KG1 (cell line): ENCODE results near the gene REXO1.

Experiments used
- DNase-seq: peaks from one replicate; lab custom pipeline; 2025; lab: John Stamatoyannopoulos, UW

REXO1 gene

DNA sequence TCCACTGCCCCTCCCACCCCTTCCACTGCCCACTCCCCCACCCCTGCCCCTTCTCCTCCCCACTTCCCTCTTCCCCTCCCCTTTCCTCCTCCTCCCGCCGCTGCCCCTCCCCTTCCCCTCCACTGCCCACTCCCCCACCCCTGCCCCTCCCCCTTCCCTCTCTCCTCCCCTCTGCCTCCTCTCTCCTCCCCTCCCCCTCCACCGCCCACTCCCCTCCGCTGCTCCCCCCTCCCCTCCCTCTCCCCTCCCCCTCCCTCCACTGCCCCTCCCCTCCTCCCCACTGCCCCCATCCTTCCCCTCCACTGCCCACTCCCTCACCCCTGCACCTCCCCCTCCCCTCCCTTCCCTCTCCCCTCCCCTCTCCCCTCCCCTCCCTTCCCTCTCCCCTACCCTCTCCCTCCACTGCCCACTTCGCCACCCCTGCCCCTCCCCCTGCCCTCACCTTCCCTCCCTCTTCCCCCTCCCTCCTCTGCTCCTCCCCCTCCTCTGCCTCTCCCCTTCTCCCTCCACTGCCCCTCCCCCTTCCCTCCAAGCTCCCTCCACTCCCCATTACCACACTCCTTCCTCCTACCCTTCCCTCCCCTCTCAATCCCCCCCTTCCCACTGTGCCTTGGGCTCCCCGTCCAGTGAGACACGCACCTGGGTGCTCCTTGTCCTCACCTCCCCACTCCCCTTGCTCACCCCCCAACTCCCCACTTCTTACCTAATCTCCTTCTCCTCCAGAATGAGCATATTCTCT, 58.1 kb downstream of the REXO1 start:
- no peak for DNase-seq

DNA sequence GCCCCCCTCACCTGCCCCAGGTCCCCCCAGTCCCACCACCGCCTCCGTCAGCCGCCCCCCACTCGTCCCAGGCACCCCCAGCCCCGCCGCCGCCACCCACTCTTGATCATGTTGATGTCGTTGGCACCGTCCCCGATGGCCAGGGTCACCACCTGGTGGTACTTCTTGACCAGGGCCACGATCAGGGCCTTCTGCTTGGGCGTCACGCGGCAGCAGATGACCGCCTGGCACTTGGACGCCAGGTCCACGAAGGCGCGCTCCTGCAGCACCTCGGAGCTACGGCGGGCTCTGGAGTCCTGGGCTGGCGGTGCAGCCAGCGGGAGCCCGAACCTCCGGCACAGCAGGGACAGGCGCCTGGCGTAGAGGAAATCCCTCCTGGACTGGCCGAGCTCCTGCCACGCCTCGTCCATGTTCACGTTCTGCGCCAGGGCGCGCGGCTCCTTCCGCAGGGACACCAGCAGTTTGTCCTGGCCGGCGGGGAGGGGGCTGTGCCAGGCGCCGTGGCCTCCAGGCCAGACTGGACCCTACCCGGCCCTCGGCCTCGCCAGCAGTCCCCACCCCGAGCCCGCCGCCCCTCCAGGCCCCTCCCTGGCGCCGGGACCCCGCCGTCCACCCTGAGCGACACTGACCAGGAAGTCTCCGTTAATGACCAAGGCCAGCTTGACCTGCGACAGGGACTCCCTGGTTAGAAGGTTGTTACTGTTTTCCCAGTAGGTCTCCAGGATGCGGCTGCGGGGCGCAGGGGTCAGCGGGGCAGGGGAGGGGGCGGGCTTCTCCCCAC, 58.8 kb downstream of the REXO1 start:
- no peak for DNase-seq

DNA sequence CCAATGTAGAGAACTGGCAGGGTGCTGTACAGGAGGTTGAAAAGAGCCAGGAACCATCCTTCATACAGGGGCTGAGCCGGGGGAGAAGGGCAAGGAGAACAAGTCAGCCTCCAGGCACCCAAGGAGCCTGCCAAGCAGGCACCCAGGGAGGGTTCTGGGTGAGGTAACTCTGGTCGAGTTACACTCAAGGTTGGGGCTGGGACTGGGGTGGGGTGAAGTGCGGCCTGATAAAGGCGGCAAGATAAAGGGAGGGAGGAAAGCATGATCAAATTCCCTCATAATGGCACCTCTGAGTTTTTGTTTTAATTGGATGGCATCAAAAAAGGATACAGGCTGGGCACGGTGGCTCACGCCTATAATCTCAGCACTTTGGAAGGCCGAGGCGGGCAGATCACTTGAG, 61.2 kb downstream of the REXO1 start:
- no peak for DNase-seq

DNA sequence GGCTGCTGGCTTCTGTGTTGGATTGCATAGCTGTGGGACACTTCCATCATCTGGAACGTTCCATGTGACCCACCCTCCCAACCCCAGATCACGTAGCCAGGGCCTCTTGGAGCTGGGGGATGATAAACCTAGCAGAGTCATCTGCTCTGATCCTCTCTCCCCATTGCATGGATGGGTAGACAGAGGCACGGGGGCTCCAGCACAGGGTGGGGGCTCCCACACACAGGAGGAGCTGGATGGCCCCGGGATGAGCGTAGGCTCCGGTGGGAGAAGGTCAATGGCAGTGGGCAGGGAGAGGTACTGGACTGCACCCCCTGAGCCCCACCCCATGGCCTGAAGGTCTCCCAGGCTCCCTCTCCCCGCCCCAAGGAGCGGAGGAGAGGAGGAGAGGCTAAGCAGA, 61.6 kb downstream of the REXO1 start:
- DNase-seq = no peak

DNA sequence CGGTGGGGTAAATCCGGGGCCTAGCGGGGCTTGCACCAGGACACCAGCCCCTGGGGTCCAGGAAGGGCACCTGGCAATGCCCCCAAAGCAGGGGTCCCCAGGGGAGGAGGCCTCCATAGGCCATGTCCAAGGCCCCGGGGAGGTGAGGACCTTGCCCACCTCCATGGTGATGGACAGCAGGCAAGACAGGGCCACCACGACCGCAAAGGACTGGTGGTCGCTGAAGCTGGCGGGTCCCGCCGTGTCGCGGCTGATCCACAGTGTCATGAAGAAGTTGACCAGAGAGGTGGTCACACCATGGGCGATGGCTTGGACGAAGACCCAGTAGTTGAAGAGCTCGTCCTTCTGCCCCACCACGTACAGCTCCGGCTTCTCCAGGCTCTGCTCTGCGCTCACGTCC, 63.0 kb downstream of the REXO1 start:
- DNase-seq = no peak

DNA sequence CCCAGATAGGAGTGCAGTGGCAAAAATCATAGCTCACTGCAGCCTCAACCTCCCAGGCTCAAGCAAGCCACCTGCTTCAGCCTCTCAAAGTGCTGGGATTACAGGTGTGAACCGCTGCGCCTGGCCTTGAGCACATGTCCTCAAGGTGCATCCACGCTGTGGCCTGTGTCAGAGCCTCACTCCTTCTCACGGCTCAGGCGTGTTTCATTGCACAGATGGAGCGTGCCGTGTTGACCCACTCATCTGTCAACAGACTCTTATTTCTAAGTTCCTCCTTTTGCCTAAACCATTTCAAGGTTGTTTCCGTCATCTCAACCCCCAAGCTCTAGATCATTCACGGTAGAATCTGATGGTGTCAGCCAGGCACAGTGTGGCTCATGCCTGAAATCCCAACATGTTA, 64.4 kb downstream of the REXO1 start:
- DNase-seq = no peak

DNA sequence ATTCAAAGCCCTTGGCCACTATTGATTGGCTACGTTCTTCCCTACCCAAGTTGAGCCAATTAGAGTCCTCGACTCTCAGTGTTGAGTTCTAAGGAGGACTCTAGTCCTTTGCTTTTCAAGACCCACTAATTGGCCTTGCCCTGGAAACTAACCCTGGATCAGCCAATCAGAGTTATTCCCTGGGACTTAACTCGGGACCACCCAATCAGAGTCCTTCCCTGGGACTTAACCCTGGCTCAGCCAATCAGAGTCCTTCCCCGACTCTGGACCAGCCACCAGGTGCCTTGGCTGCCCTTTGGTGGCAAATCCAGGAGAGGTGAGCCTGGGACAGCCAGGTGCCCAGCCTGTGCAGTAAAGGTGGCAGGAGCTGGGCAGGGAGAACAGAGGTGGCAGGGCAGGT, 64.9 kb downstream of the REXO1 start:
- DNase-seq = no peak

DNA sequence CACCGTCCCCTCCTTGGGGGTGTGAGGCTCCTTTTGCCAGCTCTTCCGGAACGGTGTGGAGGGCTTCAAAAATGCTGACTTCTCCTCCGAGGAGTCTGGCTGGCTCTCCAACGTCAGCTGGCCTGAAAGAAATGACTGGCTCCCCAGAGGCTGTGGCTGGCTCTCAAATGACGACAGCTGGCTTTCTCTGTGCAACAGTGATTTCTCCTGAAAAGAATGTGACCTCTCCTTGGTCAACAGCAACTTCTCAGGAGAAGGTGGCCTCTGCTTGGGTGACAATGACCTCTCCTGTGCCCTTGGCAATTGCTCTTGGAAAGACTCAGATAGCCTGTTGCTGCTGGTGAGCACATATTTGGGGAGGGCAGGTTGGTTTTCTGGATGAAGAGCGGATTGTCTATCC, 65.8 kb downstream of the REXO1 start:
- no peak for DNase-seq

DNA sequence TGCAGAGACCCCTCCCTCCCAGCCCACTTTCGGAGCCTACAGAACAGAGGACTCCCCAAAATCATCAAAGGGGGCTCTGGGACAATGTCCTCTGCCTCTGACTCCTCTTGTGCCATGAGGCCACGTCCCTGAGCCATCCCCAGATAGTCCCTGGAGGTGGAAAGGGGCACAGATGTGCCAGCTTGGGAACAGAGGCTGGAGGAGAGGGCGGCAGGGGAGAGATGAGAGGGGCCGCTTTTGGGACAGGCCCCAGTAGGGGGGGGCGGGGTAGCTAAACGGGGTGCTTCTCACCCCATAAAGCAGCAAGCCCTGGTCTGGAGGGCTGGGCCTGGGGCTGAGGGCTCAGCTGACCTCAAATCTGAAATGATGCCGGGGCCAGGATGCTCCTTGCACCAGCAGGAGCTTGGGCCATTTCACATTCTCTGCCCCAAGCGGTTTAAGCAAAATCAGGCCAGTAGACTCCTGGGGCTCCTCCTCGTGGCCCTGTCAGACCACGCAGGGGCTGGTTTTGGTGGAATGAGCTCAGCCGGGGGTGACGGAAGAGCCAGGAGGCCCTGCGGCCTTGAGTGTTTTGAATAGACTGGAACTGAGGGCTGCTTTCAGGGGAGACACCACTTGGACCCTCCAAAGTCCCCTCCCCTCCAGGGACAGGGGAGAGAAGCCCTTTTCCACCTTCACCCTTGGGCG, 67.9 kb downstream of the REXO1 start:
- DNase-seq = no peak

DNA sequence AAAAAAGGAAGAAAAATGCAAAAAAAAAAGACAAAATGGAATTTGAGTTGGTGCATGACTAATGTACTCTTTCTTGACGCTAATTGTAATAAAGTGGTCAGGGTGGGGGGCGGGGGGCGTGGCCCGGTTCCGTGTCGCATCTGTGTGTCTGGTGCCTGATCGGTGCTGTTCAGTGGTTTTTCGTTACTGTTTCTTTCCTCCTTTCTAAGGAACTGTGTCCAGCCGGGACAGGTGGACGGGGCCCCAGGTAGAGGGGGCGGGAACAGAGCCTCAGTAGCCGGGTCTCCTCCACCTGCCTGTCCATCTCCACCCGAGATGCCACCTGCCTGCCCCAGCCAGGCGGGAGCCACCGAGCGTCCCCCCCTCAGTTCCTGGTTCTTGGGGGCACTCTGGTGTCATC, 68.7 kb downstream of the REXO1 start:
- no peak for DNase-seq

DNA sequence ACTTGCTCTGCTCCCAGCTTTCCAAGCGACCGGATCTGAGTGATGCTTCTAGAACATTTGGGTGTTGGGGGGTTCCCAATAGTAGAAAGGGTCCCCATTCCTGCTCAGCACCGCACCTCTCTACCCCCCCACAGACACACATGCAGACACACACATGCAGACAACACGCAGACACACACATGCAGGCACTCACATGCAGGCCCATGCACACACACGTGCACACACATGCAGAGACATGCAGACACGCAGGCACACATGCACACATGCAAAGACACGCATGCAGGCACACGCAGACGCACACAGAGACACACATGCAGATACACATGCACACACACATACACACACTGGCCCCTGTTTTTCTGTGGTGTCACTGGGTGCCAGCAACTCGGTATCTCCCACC, 71.1 kb downstream of the REXO1 start:
- no peak for DNase-seq

DNA sequence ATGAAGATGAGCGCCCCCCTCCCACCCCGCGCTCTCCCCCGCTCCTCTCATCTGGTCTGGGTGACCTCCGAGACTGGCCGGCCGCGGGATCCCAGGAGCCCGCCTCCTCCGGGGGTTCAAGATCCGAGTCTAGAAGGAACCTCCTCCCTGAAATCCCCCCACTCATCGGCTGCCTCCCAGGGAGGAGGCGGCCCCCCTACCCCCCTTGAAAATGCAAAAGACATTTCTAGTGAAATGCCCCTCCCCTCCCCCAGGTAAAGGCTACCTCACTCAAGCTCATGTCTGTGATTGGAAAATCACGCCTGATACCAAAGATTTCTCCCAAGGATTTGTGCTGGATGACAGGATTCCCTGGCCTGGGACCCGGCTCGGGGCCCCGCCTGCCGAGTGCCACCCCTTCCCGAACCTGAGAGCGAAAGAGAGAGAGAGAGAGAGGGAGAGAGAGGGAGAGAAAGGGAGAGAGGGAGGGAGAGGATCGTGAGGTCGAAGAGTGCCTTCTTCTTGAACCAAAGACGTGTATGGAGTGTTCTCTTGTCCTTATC, 71.6 kb downstream of the REXO1 start:
- no peak for DNase-seq

DNA sequence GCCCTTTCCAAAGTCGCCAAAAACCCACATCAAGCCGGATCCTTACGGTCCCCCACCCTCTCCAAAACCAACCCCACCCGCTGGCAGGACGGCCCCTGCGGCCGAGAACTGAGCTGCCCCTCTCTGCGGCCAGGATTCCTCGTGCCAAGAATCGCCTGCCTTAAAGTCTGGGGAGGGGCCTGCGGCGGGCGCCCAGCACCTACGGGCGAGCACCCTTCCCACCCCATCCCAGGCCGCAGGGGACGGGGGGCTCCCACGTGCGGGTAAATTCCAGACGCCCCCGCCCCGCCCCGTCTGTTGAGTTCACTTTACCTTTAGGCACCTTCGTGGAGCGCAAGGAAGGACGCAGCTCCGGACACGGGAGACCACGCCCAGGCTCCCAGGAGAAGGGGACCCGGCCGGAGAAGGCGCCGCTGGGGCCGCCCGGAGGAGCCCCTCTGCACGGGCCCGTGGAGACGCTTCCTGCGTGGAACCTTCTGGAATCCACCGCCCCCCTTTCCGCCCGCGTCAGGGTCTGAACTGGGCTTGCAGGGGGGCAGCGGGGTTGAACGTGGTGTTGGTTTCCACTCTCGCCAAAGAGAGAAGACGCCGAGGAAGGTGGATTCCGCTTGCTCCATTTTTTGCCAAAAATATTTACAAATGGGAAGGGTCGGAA, 72.2 kb downstream of the REXO1 start:
- no peak for DNase-seq

DNA sequence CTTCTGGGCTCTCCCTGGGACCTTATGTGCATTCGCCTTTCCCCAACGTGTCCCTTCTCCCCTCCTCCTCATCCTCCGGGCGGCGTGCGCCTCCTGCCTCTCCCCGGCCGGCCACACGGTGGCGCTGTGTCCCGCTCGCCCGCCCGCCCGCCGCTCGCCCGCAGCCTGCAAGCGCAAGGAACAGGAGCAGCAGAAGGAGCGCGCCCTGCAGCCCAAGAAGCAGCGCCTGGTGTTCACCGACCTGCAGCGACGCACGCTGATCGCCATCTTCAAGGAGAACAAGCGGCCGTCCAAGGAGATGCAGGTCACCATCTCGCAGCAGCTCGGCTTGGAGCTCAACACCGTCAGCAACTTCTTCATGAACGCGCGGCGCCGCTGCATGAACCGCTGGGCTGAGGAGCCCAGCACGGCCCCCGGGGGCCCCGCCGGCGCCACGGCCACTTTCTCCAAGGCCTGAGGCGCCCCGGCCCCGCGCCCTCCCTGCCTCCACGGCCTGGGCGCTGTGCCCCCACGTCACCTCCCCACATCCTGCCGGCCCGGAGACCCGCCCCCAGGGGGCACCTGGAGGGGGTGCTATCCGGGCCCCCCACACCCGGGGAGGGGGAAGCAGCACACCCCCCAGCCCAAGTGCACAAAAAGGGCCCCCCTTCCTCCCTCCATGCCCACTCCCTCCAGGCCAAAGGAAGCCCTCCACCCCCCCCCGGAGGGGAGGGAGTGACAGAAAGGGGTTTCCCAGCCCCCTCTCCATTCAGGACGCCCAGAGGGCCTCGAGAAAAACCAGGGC, 73.1 kb downstream of the REXO1 start:
- no peak for DNase-seq

DNA sequence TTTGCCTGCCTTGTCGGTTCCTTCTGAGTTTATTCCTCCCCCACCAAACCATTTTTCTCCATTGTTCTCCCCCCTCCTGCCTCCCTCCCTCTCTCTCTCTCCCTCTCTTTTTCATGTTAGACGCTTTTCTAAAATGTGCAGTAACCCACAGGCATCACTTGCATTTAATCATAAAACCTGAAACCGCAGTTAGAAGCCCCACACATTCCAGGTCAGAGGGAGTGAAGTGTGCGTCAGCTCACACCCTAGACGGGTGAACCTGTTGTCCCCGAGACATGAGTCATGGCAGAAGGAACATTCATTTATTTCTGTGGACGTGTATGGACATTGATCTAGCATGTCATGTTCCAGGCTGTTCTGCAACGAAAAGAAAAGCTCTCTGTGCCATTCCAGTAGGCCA, 75.1 kb downstream of the REXO1 start:
- DNase-seq = no peak

DNA sequence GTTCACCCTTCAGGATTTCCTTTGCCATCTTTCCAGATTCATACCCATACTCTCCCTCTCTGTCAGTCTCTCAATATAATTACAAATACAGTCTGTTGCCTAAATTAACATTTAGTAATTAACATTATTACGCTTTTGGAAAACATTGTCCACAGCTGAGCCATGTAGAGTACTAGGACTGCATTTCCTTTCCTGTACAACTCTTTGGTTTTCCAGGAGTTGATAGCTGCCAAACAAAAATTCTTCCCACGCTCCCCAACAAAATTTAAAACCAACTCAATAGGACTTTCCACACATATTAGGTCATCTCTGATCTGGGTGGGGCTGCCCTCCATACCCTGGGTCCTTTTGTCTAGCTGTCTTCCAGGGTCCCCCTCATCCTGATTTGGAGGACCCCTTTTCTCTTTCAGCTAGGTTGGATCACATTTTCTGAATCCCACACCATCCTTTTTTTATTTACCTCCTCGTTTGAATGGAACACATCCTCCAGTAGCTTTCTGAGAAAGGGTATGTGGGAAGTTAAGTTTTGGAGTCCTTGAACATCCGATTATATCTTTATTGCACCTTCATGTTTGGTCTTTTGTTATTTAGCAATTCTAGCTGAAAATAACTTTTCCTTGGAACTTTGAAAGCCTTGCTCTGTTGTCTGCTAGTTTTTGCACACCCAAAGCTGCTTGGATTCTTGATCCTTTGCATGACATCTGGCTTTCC, 77.3 kb downstream of the REXO1 start:
- no peak for DNase-seq

DNA sequence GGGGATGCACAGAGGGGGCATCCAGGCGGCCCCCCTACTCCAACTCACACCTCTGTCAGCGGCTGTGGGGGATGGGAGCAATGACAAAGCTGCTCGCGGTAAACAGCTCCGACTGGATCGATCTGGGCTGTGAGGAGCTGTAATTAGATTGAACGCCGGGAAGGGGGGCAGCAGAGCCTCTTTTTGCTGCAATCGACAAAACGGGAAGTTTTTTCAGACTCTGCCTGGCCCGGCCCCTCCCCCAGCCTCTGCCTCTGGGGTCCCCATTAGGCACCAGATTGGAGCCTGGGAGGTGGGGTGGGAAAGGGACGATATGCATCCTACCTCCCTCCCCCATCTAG, 78.7 kb downstream of the REXO1 start:
- DNase-seq = no peak

DNA sequence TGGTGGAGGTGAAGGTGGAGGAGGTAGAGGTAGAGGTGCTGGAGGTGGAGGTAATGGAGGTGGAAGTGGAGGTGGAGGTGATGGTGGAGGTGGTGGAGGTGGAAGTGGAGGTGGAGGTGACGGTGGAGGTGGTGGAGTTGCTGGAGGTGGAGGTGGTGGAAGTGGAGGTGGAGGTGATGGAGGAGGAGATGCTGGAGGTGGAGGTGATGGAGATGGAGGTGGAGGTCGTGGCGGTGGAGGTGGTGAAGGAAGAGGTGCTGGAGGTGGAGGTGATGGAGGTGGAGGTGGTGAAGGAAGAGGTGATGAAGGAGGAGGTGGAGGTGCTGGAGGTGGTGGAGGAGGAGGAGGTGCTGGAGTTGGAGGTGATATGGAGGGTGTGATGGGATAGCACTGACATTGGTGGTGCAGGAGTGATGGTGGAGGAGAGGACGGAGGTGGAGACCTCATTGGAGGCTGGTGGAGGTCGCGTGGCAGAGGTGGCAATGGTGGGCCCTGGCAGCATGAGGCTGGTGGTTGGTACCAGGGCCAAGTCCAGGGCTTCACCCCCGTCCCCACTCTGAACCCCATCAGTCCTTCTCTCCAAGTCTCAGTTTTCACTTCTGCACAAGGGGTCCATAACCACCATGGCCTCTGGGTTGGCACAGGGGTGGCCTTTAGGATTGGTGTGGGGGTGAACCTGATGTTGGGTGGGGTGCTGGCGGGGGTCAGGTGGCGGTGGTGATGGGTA, 79.2 kb downstream of the REXO1 start:
- DNase-seq = no peak

DNA sequence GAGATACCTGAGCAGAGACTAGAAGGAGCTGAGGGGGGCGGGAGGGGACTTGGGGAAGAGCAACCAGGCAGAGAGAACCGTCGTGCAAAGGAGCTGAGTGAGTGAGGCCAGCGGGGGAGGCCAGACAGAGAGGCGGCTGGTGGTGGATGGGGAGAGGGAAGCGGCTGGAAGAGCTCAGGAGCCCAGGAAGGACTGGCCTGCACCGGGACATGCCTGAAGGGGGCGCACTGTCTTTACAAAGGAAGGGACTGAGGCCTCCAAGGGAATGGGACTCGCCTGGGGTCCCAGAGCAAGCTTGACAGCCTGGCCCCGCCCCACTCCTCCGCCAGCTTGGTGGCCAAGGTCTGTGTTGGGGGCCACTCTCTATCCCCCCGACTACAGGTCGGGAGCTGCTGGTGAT, 80.0 kb downstream of the REXO1 start:
- no peak for DNase-seq

DNA sequence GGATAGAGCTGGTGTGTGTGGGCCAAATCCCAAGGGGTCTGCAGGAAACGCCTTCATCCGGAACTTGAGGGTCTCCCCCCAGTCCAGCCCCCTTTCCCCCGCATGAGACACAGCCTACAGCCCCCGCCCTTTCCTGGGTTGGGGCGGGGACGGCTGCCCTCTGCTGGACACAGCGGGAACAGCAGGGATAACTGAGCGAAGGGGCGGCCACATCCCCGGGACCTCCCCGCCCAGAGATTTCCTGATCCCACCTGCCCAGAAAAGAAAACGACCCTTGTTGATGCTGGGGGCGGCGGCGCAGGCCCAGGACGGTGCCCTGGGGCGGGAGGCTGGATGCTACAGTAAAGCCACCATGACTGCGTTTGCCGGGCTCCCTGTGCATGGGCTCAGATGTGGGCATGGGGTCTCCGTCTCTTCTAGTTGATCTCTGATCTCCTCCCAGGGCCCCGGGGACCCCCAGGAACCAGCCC, 80.8 kb downstream of the REXO1 start:
- no peak for DNase-seq
